Stimulated activated CD8-positive, alpha-beta memory T cell treated with anti-CD3 and anti-CD28 coated beads, Interleukin-4, amount 100 ng/mL, for 4 hours (primary cell): ENCODE results near the gene ATXN10.

Experiments used
- DNase-seq, 2 donors: peaks; one replicate each; pipeline ENCODE4 v3.0.0-alpha.2; 2020; ENCODE audit warnings: low read depth in 2 of 2, low spot score in 1 of 2

Gene ATXN10

GRCh38 chr22:45888221-45889092 is 216.8 kb downstream of the ATXN10 start:
- no peak for DNase-seq

GRCh38 chr22:45889093-45889538 is 217.5 kb downstream of the ATXN10 start:
- DNase-seq = no peak

- DNase-seq = no peak
Measured at GRCh38 chr22:45889539-45890350, 218.1 kb downstream of the ATXN10 start.

- DNase-seq = no peak
Measured at GRCh38 chr22:45890351-45890635, 218.7 kb downstream of the ATXN10 start.

GRCh38 chr22:45891021-45891421 is 219.4 kb downstream of the ATXN10 start:
- DNase-seq = no peak

GRCh38 chr22:45891471-45891995 is 219.9 kb downstream of the ATXN10 start:
- DNase-seq = no peak

- no peak for DNase-seq
Measured at GRCh38 chr22:45891996-45892621, 220.5 kb downstream of the ATXN10 start.

GRCh38 chr22:45892681-45893461 is 221.2 kb downstream of the ATXN10 start:
- DNase-seq = no peak

- DNase-seq = no peak
Measured at GRCh38 chr22:45893516-45893915, 221.9 kb downstream of the ATXN10 start.
